ENCODE measurements around the gene FAM120B. TPM values are rescaled to one million over a fixed set of nuclear protein-coding genes. Genes with fewer than 3 reads are reported as not detected.

The FAM120B gene
- total and polyA plus RNA-seq, 2 experiments from 2014 or later, result 7.2 to 16.7 TPM

GRCh38 chr6:170365121-170365520 lies 58.6 kb downstream of the FAM120B start:
- H3K79me2 ChIP-seq (replicated peaks; ENCODE audit: insufficient read depth), result no peaks in the 10 kb centered on the region
- no peak overlapping the region for H3K27ac ChIP-seq (ENCODE audit: low read depth)
- no peaks in the 10 kb centered on the region for H3K27me3 ChIP-seq (ENCODE audit: insufficient read depth)
- no peak overlapping the region; the same call in 1 of the 2 replicates for H3K27ac Mint-ChIP-seq
- H3K4me3 Mint-ChIP-seq, result no peak overlapping the region
- H3F3A ChIP-seq (replicated peaks; ENCODE audit: low read depth), result no peaks in the 10 kb centered on the region
- H2AFZ ChIP-seq, result no peak overlapping the region
- no peaks in the 10 kb centered on the region for H3K9me2 ChIP-seq (ENCODE audit: insufficient read depth)
- H3K27me3 Mint-ChIP-seq (ENCODE audit: insufficient read depth, low read depth, poor library complexity), result peaks cover 4% of the 10 kb centered on the region
- H3K36me3 ChIP-seq (ENCODE audit: insufficient read depth), result no peaks in the 10 kb centered on the region
- H3K4me1 Mint-ChIP-seq, result peaks cover 5% of the 10 kb centered on the region
- H3K4me2 ChIP-seq, result no peak overlapping the region
- H4K20me1 ChIP-seq (replicated peaks; ENCODE audit: insufficient read depth), result no peaks in the 10 kb centered on the region
- H3K9me3 Mint-ChIP-seq, result no peaks in the 10 kb centered on the region
- H3K4me1 ChIP-seq (ENCODE audit: insufficient read depth), result no peaks in the 10 kb centered on the region
- ATAC-seq (no peak), DNase-seq (ENCODE audit: low spot score) (no peak)
- no peaks in the 10 kb centered on the region for H3K36me3 Mint-ChIP-seq (ENCODE audit: low read depth)
- no peak overlapping the region for H3K4me3 ChIP-seq
- no peak for TF ChIP-seq JUNB (IDR thresholded peaks at IDR 0.05; ENCODE audit: unreplicated experiment)
- no peak for TF ChIP-seq ZNF114 (CRISPR knock-in tag; IDR thresholded peaks at IDR 0.05)

- H3K27me3 Mint-ChIP-seq (ENCODE audit: insufficient read depth, low read depth, poor library complexity), result peaks cover 4% of the 10 kb centered on the region
- Histone ChIP-seq H2AFZ (no peak overlapping the region), H3K36me3 (ENCODE audit: insufficient read depth) (no peaks in the 10 kb centered on the region), H3K4me1 (ENCODE audit: insufficient read depth) (no peaks in the 10 kb centered on the region), H4K20me1 (replicated peaks; ENCODE audit: insufficient read depth) (no peaks in the 10 kb centered on the region), H3K4me3 (no peak overlapping the region), H3F3A (replicated peaks; ENCODE audit: low read depth) (no peaks in the 10 kb centered on the region), H3K9me2 (ENCODE audit: insufficient read depth) (no peaks in the 10 kb centered on the region), H3K27ac (ENCODE audit: low read depth) (no peak overlapping the region), H3K79me2 (replicated peaks; ENCODE audit: insufficient read depth) (no peaks in the 10 kb centered on the region), H3K27me3 (ENCODE audit: insufficient read depth) (no peaks in the 10 kb centered on the region), H3K4me2 (no peak overlapping the region)
- H3K4me1 Mint-ChIP-seq, result peaks cover 5% of the 10 kb centered on the region
- no peak overlapping the region for H3K27ac Mint-ChIP-seq
- no peaks in the 10 kb centered on the region for H3K36me3 Mint-ChIP-seq (ENCODE audit: low read depth)
- ATAC-seq (peak; percentile 50), DNase-seq (ENCODE audit: low spot score) (no peak)
- no peak overlapping the region for H3K4me3 Mint-ChIP-seq
- no peaks in the 10 kb centered on the region for H3K9me3 Mint-ChIP-seq
- TF ChIP-seq ETS1 (IDR thresholded peaks at IDR 0.05) (no peak), NANOG (IDR thresholded peaks at IDR 0.05; ENCODE audit: borderline replicate concordance) (no peak), POLR2AphosphoS5 (IDR thresholded peaks at IDR 0.05; ENCODE audit: low read depth) (no peak), ZNF331 (CRISPR knock-in tag; IDR thresholded peaks at IDR 0.05; ENCODE audit: low read depth) (no peak), STAT1 (IDR thresholded peaks at IDR 0.05; ENCODE audit: unreplicated experiment) (no peak), CREB1 (CRISPR knock-in tag; IDR thresholded peaks at IDR 0.05; ENCODE audit: low read depth) (no peak), ZNF462 (CRISPR knock-in tag; IDR thresholded peaks at IDR 0.05) (no peak), CTCF (conservative IDR thresholded peaks at IDR 0.05; ENCODE audit: low read depth in 2 of 2) (no peak), ZNF114 (CRISPR knock-in tag; IDR thresholded peaks at IDR 0.05) (no peak)
Measured at GRCh38 chr6:170365593-170365992, 59.0 kb downstream of the FAM120B start.

All from GM23338 (cell line).